ENCODE measurements around the gene KCNIP4.

The KCNIP4 gene

DNA sequence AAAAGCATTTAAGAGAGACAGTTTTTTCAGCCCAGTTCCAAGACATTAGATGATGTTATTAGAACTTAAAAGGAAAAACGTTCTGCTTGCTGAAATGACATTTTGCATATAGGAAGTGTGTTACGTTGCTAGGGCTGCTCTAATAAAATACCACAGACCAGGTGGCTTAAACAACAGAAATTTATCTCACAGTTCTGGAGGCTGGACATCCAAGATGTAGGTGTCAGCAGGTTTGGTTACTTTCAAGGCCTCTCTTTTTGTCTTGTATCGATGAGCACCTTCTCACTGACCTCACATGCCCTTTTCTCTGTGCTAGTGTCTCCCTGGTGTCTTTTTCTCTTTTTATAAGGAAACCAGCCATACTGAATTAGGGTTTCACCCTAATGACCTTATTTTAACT, 1043.6 kb downstream of the KCNIP4 start:
- TF ChIP-seq, protein P1, sequence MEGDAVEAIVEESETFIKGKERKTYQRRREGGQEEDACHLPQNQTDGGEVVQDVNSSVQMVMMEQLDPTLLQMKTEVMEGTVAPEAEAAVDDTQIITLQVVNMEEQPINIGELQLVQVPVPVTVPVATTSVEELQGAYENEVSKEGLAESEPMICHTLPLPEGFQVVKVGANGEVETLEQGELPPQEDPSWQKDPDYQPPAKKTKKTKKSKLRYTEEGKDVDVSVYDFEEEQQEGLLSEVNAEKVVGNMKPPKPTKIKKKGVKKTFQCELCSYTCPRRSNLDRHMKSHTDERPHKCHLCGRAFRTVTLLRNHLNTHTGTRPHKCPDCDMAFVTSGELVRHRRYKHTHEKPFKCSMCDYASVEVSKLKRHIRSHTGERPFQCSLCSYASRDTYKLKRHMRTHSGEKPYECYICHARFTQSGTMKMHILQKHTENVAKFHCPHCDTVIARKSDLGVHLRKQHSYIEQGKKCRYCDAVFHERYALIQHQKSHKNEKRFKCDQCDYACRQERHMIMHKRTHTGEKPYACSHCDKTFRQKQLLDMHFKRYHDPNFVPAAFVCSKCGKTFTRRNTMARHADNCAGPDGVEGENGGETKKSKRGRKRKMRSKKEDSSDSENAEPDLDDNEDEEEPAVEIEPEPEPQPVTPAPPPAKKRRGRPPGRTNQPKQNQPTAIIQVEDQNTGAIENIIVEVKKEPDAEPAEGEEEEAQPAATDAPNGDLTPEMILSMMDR (conservative IDR thresholded peaks at IDR 0.05; ENCODE audit: low read length): no peak
- no peak for TF ChIP-seq EZH2phosphoT487 (IDR thresholded peaks at IDR 0.05; ENCODE audit: borderline replicate concordance)
- Histone ChIP-seq H3K9me2 (replicated peaks; ENCODE audit: low read depth, low read length) (no peaks in the 10 kb centered on the region), H3K9ac (ENCODE audit: low read depth, low read length, poor library complexity, severe bottlenecking) (no peak overlapping the region), H3F3A (ENCODE audit: low read depth) (no peaks in the 10 kb centered on the region), H4K20me1 (ENCODE audit: insufficient read depth, low read length, poor library complexity, severe bottlenecking) (no peaks in the 10 kb centered on the region), H2AFZ (ENCODE audit: low read length) (no peak overlapping the region), H3K4me2 (ENCODE audit: low read depth, low read length, poor library complexity, severe bottlenecking) (no peak overlapping the region), H3K9me3 (ENCODE audit: insufficient read depth, low read depth, low read length) (no peaks in the 10 kb centered on the region), H3K27me3 (ENCODE audit: insufficient read depth, low read length, poor library complexity, severe bottlenecking) (no peaks in the 10 kb centered on the region), H3K4me1 (ENCODE audit: insufficient read depth, low read length, poor library complexity, severe bottlenecking) (no peaks in the 10 kb centered on the region), H3K79me2 (ENCODE audit: insufficient read depth, low read length) (no peaks in the 10 kb centered on the region), H3K36me3 (ENCODE audit: insufficient read depth, low read length) (no peaks in the 10 kb centered on the region), H3K4me3 (ENCODE audit: low read length, poor library complexity, severe bottlenecking) (no peak overlapping the region)

DNA sequence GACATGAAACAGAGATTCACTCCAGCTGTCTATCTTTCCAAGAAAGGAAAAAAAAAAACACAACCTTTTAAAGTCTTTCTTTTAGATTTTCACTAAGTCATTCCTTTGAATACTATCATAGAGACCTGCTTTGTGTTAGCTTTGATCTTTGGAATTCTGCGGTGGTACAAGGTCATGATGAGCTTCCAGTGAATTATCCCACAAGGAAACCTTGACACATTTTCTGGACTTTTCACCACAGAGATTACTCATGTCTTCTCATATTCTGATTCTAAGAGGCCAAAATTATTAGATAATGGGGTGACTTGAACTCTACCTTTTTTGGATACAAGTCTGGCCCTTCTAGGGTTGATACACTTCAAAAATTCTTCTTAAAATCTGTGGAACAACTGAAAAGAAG, 1046.7 kb downstream of the KCNIP4 start:
- Histone ChIP-seq H2AFZ (ENCODE audit: low read length) (no peak overlapping the region), H3K4me1 (ENCODE audit: insufficient read depth, low read length, poor library complexity, severe bottlenecking) (no peaks in the 10 kb centered on the region), H3K4me2 (ENCODE audit: low read depth, low read length, poor library complexity, severe bottlenecking) (no peak overlapping the region), H3K27me3 (ENCODE audit: insufficient read depth, low read length, poor library complexity, severe bottlenecking) (no peaks in the 10 kb centered on the region), H3K9ac (ENCODE audit: low read depth, low read length, poor library complexity, severe bottlenecking) (no peak overlapping the region), H4K20me1 (ENCODE audit: insufficient read depth, low read length, poor library complexity, severe bottlenecking) (no peaks in the 10 kb centered on the region), H3K9me2 (replicated peaks; ENCODE audit: low read depth, low read length) (no peaks in the 10 kb centered on the region), H3K4me3 (ENCODE audit: low read length, poor library complexity, severe bottlenecking) (no peak overlapping the region), H3K36me3 (ENCODE audit: insufficient read depth, low read length) (no peaks in the 10 kb centered on the region), H3F3A (ENCODE audit: low read depth) (no peaks in the 10 kb centered on the region), H3K79me2 (ENCODE audit: insufficient read depth, low read length) (no peaks in the 10 kb centered on the region), H3K9me3 (ENCODE audit: insufficient read depth, low read depth, low read length) (no peaks in the 10 kb centered on the region)
- TF ChIP-seq, protein P1 (conservative IDR thresholded peaks at IDR 0.05; ENCODE audit: low read length): no peak
- TF ChIP-seq EZH2phosphoT487 (IDR thresholded peaks at IDR 0.05; ENCODE audit: borderline replicate concordance): no peak

DNA sequence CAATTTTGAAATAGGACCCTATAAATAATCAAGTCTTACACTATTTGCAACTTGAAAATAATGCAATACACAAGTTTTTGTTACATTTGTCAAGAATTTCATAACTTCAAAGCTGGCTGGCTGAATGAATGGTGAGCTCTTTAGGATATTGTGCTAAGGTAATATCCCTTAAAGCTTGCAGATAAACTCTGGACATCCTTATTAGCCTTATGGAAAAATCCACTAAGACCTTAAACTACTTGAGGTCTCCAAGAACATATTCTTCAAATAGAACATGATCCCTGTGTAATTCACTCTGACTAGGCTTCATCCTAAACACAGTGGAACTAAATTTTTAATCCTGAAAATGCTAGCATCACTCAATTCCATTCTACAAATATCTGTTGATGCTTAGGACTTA, 1049.0 kb downstream of the KCNIP4 start:
- Histone ChIP-seq H2AFZ (ENCODE audit: low read length) (no peak overlapping the region), H3K9me2 (replicated peaks; ENCODE audit: low read depth, low read length) (no peaks in the 10 kb centered on the region), H3K36me3 (ENCODE audit: insufficient read depth, low read length) (no peaks in the 10 kb centered on the region), H3K4me3 (ENCODE audit: low read length, poor library complexity, severe bottlenecking) (no peak overlapping the region), H3F3A (ENCODE audit: low read depth) (no peaks in the 10 kb centered on the region), H3K4me2 (ENCODE audit: low read depth, low read length, poor library complexity, severe bottlenecking) (no peak overlapping the region), H3K27me3 (ENCODE audit: insufficient read depth, low read length, poor library complexity, severe bottlenecking) (no peaks in the 10 kb centered on the region), H3K9me3 (ENCODE audit: insufficient read depth, low read depth, low read length) (no peaks in the 10 kb centered on the region), H3K4me1 (ENCODE audit: insufficient read depth, low read length, poor library complexity, severe bottlenecking) (no peaks in the 10 kb centered on the region), H4K20me1 (ENCODE audit: insufficient read depth, low read length, poor library complexity, severe bottlenecking) (no peaks in the 10 kb centered on the region), H3K9ac (ENCODE audit: low read depth, low read length, poor library complexity, severe bottlenecking) (no peak overlapping the region), H3K79me2 (ENCODE audit: insufficient read depth, low read length) (no peaks in the 10 kb centered on the region)
- no peak for TF ChIP-seq EZH2phosphoT487 (IDR thresholded peaks at IDR 0.05; ENCODE audit: borderline replicate concordance)
- TF ChIP-seq, protein P1 (conservative IDR thresholded peaks at IDR 0.05; ENCODE audit: low read length): no peak
